GM18861 (cell line): ENCODE data around the gene UQCRFS1.

ENCODE experiments used
- ATAC-seq: cut with Tn5 transposase; IDR thresholded peaks from one replicate; pipeline ENCODE4 v1.9.1; 2021; ENCODE audit not compliant: unreplicated experiment

UQCRFS1 gene

GRCh38 chr19:29170554-29170953 lies 42.4 kb downstream of the UQCRFS1 start:
- ATAC-seq = no peak

- no peak for ATAC-seq
Measured at GRCh38 chr19:29162694-29163093, 50.3 kb downstream of the UQCRFS1 start.

DNA sequence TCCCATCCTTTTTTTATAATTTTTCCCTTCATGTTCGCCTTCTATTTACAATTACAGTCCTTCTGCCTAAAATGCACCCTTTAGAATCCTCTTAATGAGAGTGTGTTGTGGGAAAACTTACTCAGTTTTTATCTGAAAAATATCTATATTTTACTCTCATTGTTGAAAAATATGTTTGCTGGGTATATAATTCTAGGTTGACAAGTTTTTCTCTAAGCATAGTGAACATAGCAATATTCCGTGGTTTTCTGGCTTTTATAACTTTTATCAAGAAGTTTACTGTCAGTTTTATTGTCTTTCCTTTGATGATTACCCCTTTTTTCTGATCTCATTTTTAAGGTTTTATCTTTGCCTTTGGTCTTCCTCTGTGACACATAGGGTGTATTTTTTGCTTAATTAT lies 57.3 kb downstream of the UQCRFS1 start:
- ATAC-seq = no peak
